Right atrium auricular region (tissue), 2 donors: ENCODE results near the gene CAMK4. TPM values are rescaled to one million over a fixed set of nuclear protein-coding genes. Genes with fewer than 3 reads are reported as not detected.

ENCODE experiments used
- DNase-seq: peaks from one replicate; pipeline ENCODE4 v3.0.0-alpha.2; 2019; ENCODE audit warnings: low spot score
- H3K27ac ChIP-seq, 2 donors: fragments of 200-600 bp; sonication (generic); 1 replicate in 1 of 2; 2 replicates in 1 of 2; pipeline ENCODE4 v1.5.1; 2016 to 2019
- H3K27me3 ChIP-seq, 2 donors: fragments of 200-600 bp; sonication (generic); one replicate each; pipeline versions ENCODE4 v1.5.1 to v1.6.0; 2017 to 2019
- H3K36me3 ChIP-seq: fragments of 200-600 bp; sonication (generic); one replicate; pipeline ENCODE4 v1.5.1; 2016
- H3K4me1 ChIP-seq, 2 donors: fragments of 200-600 bp; sonication (generic); one replicate each; pipeline versions ENCODE4 v1.5.1 to v1.6.0; 2017 to 2019
- H3K4me3 ChIP-seq, 2 donors: fragments of 200-600 bp; sonication (generic); 1 replicate in 1 of 2; 2 replicates in 1 of 2; pipeline ENCODE4 v1.5.1; 2017 to 2019; ENCODE audit warnings: mild to moderate bottlenecking in 1 of 2, moderate library complexity in 1 of 2
- H3K9me3 ChIP-seq, 2 donors: fragments of 200-600 bp; sonication (generic); one replicate each; pipeline ENCODE4 v1.5.1; 2019
- CTCF ChIP-seq, 2 donors: fragments of 200-600 bp; sonication (generic); IDR thresholded peaks; one replicate each; pipeline ENCODE4 v1.5.1; 2019; ENCODE audit warnings: antibody characterized with exemption in 2 of 2
- total RNA-seq, 2 donors: library from RNA; depleted of rRNA; stranded (reverse); fragments of >200 nt; gene quantifications; one replicate each; pipeline ENCODE4 v1.1.0, GENCODE V29; 2016

CAMK4 gene
- total RNA-seq, 2 donors from 2014 or later, result 0.11 to 0.67 TPM

GRCh38 chr5:111486926-111487325 lies 262.7 kb downstream of the CAMK4 start:
- Histone ChIP-seq H3K9me3 (no peaks in the 10 kb centered on the region), H3K4me1 (no peaks in the 10 kb centered on the region), H3K4me3 (no peak overlapping the region), H3K27me3 (no peaks in the 10 kb centered on the region), H3K27ac (no peak overlapping the region), H3K36me3 (no peaks in the 10 kb centered on the region)
- DNase-seq, result no peak
- no peak for TF ChIP-seq CTCF (IDR thresholded peaks at IDR 0.05)

GRCh38 chr5:111488353-111488752 lies 264.2 kb downstream of the CAMK4 start:
- Histone ChIP-seq H3K27me3 (no peaks in the 10 kb centered on the region), H3K36me3 (no peaks in the 10 kb centered on the region), H3K4me3 (no peak overlapping the region), H3K27ac (no peak overlapping the region), H3K4me1 (no peaks in the 10 kb centered on the region), H3K9me3 (no peaks in the 10 kb centered on the region)
- TF ChIP-seq CTCF (IDR thresholded peaks at IDR 0.05), result no peak
- DNase-seq, result no peak

GRCh38 chr5:111493031-111493430 lies 268.8 kb downstream of the CAMK4 start:
- H3K9me3 ChIP-seq, result no peaks in the 10 kb centered on the region
- no peak overlapping the region for H3K4me3 ChIP-seq
- no peaks in the 10 kb centered on the region for H3K36me3 ChIP-seq

GRCh38 chr5:111494355-111494999 lies 270.3 kb downstream of the CAMK4 start:
- H3K36me3 ChIP-seq, result no peaks in the 10 kb centered on the region
- no peak for TF ChIP-seq CTCF (IDR thresholded peaks at IDR 0.05)
- H3K4me3 ChIP-seq, result no peak overlapping the region
- H3K9me3 ChIP-seq, result no peaks in the 10 kb centered on the region
- H3K27ac ChIP-seq, result no peak overlapping the region
- DNase-seq, result no peak
- no peaks in the 10 kb centered on the region for H3K4me1 ChIP-seq
- H3K27me3 ChIP-seq, result no peaks in the 10 kb centered on the region

More at GRCh38 chr5:111493031-111493430, 268.8 kb downstream of the CAMK4 start:
- DNase-seq, result no peak
- Histone ChIP-seq H3K4me1 (no peaks in the 10 kb centered on the region), H3K27me3 (no peaks in the 10 kb centered on the region), H3K27ac (no peak overlapping the region)
- no peak for TF ChIP-seq CTCF (IDR thresholded peaks at IDR 0.05)

- no peak for DNase-seq
- Histone ChIP-seq H3K9me3 (no peaks in the 10 kb centered on the region), H3K27ac (no peak overlapping the region), H3K36me3 (no peaks in the 10 kb centered on the region), H3K4me3 (no peak overlapping the region), H3K27me3 (no peaks in the 10 kb centered on the region), H3K4me1 (no peaks in the 10 kb centered on the region)
- TF ChIP-seq CTCF (IDR thresholded peaks at IDR 0.05), result no peak
Measured at GRCh38 chr5:111495159-111495558, 271.0 kb downstream of the CAMK4 start.

- Histone ChIP-seq H3K36me3 (no peaks in the 10 kb centered on the region), H3K27ac (no peak overlapping the region), H3K27me3 (no peaks in the 10 kb centered on the region), H3K4me3 (no peak overlapping the region), H3K9me3 (no peaks in the 10 kb centered on the region), H3K4me1 (no peaks in the 10 kb centered on the region)
- no peak for TF ChIP-seq CTCF (IDR thresholded peaks at IDR 0.05)
- no peak for DNase-seq
Measured at GRCh38 chr5:111498346-111498745, 274.2 kb downstream of the CAMK4 start.
